ENCODE data around the gene PLCD1.
A peak's percentile ranks its signal among the peaks of the same experiment; 100 is the strongest.

The PLCD1 gene

GRCh38 chr3:38008971-38009580 is 20.4 kb downstream of the PLCD1 start:
- in situ Hi-C loops (cut with HindIII; ENCODE audit: low sequenced_read_pairs): no loop called here
- DNase-seq (ENCODE audit: low read depth, low spot score): no peak
- H3K4me3 ChIP-seq (ENCODE audit: low read depth, low read length): no peak overlapping the region
- no peak for TF ChIP-seq CTCF (IDR thresholded peaks at IDR 0.05; ENCODE audit: low read depth, low read length)

- DNase-seq (ENCODE audit: low read depth, low spot score): no peak
- no peak overlapping the region for H3K4me3 ChIP-seq (ENCODE audit: low read depth, low read length)
- in situ Hi-C loops (cut with HindIII; ENCODE audit: low sequenced_read_pairs): no loop called here
- no peak for TF ChIP-seq CTCF (IDR thresholded peaks at IDR 0.05; ENCODE audit: low read depth, low read length)
Measured at GRCh38 chr3:38008191-38008701, 21.2 kb downstream of the PLCD1 start.

GRCh38 chr3:38007754-38008090 is 21.7 kb downstream of the PLCD1 start:
- in situ Hi-C loops (cut with HindIII; ENCODE audit: low sequenced_read_pairs): no loop called here
- no peak for DNase-seq (ENCODE audit: low read depth, low spot score)
- no peak for TF ChIP-seq CTCF (IDR thresholded peaks at IDR 0.05; ENCODE audit: low read depth, low read length)
- no peak overlapping the region for H3K4me3 ChIP-seq (ENCODE audit: low read depth, low read length)

- no peak for TF ChIP-seq CTCF (IDR thresholded peaks at IDR 0.05; ENCODE audit: low read depth, low read length)
- DNase-seq (ENCODE audit: low read depth, low spot score): no peak
- in situ Hi-C loops (cut with HindIII; ENCODE audit: low sequenced_read_pairs): no loop called here
- H3K4me3 ChIP-seq (ENCODE audit: low read depth, low read length): no peak overlapping the region
Measured at GRCh38 chr3:38006445-38006995, 22.9 kb downstream of the PLCD1 start.

GRCh38 chr3:38006031-38006430 is 23.4 kb downstream of the PLCD1 start:
- TF ChIP-seq CTCF (IDR thresholded peaks at IDR 0.05; ENCODE audit: low read depth, low read length): no peak
- no peak overlapping the region for H3K4me3 ChIP-seq (ENCODE audit: low read depth, low read length)
- DNase-seq (ENCODE audit: low read depth, low spot score): no peak
- in situ Hi-C loops (cut with HindIII; ENCODE audit: low sequenced_read_pairs): no loop called here

- no peak for TF ChIP-seq CTCF (IDR thresholded peaks at IDR 0.05; ENCODE audit: low read depth, low read length)
- peak; percentile 38 for DNase-seq (ENCODE audit: low read depth, low spot score)
- in situ Hi-C loops (cut with HindIII; ENCODE audit: low sequenced_read_pairs): no loop called here
- no peak overlapping the region for H3K4me3 ChIP-seq (ENCODE audit: low read depth, low read length)
Measured at GRCh38 chr3:38005076-38006020, 24.1 kb downstream of the PLCD1 start.
